PC-9 (cell line): ENCODE results near the gene MYCL. TPM values are rescaled to one million over a fixed set of nuclear protein-coding genes. Genes with fewer than 3 reads are reported as not detected.

Experiments used
- BruUV-seq: library from RNA; stranded (reverse); fragments of 400-500 nt; replicated peaks from 2 replicates; lab custom pipeline; 2021; lab: Mats Ljungman, UMichigan
- CTCF ChIA-PET: fragments of 300-600 bp; sonication (Branson Sonifier 250); formaldehyde crosslinking; loops from one replicate; lab custom pipeline; 2022; ENCODE audit warnings: antibody characterized with exemption; lab: Charles Lee
- POLR2A ChIA-PET: fragments of 300-600 bp; sonication (Branson Sonifier 250); formaldehyde crosslinking; loops from one replicate; lab custom pipeline; 2022; ENCODE audit warnings: antibody characterized with exemption; ENCODE audit not compliant: unreplicated experiment; lab: Charles Lee
- DNase-seq, 2 experiments: peaks; one replicate each; pipeline versions ENCODE4 v3.0.0 to v3.0.0-alpha.2; 2015 to 2022; ENCODE audit warnings: mixed read lengths in 1 of 2
- H2AFZ ChIP-seq: fragments of 200-600 bp; sonication (generic); 2 replicates; pipeline ENCODE4 v1.8.1; 2017; ENCODE audit warnings: antibody characterized with exemption
- H3F3A ChIP-seq: fragments of 200-600 bp; sonication (generic); 2 replicates; pipeline ENCODE4 v1.8.1; 2017; ENCODE audit warnings: antibody characterized with exemption, mild to moderate bottlenecking, low read depth; ENCODE audit not compliant: insufficient read depth
- H3K27ac ChIP-seq: fragments of 200-600 bp; sonication (generic); 2 replicates; pipeline ENCODE4 v1.6.1; 2016; ENCODE audit warnings: mixed run types
- H3K27me3 ChIP-seq: fragments of 200-600 bp; sonication (generic); 2 replicates; pipeline ENCODE4 v1.6.1; 2016; ENCODE audit warnings: low read depth, mixed run types; ENCODE audit not compliant: insufficient read depth
- H3K36me3 ChIP-seq: fragments of 200-600 bp; sonication (generic); 2 replicates; pipeline ENCODE4 v1.6.1; 2016; ENCODE audit warnings: low read depth, mixed run types
- H3K4me1 ChIP-seq: fragments of 200-600 bp; sonication (generic); replicated peaks from 2 replicates; pipeline ENCODE4 v1.6.1; 2016; ENCODE audit warnings: mixed run types; ENCODE audit not compliant: insufficient read depth
- H3K4me2 ChIP-seq: fragments of 200-600 bp; sonication (generic); 2 replicates; pipeline ENCODE4 v1.6.1; 2017; ENCODE audit warnings: mixed run types
- H3K4me3 ChIP-seq: fragments of 200-600 bp; sonication (generic); 2 replicates; pipeline ENCODE4 v1.6.1; 2016; ENCODE audit warnings: mixed run types
- H3K79me2 ChIP-seq: fragments of 200-600 bp; sonication (generic); 2 replicates; pipeline ENCODE4 v1.6.1; 2017; ENCODE audit warnings: low read depth, mixed run types
- H3K9me2 ChIP-seq: fragments of 200-600 bp; sonication (generic); 2 replicates; pipeline ENCODE4 v1.8.1; 2017; ENCODE audit warnings: mild to moderate bottlenecking; ENCODE audit not compliant: insufficient read depth
- H3K9me3 ChIP-seq: fragments of 200-600 bp; sonication (generic); 2 replicates; pipeline ENCODE4 v1.8.1; 2016; ENCODE audit warnings: low read depth; ENCODE audit not compliant: insufficient read depth
- H4K20me1 ChIP-seq: fragments of 200-600 bp; sonication (generic); 2 replicates; pipeline ENCODE4 v1.8.1; 2017; ENCODE audit not compliant: insufficient read depth
- EZH2 ChIP-seq: fragments of 200-600 bp; sonication (generic); IDR thresholded peaks from 2 replicates; pipeline ENCODE4 v1.8.0; 2017; ENCODE audit warnings: antibody characterized with exemption, low read depth
- intact Hi-C: fragments of 100-400 bp; cut with micrococcal nuclease; formaldehyde crosslinking; loops from one replicate; pipeline ENCODE4 v1.10.0; 2022; ENCODE audit not compliant: unreplicated experiment
- total RNA-seq: library from RNA; stranded (reverse); gene quantifications from 2 replicates; pipeline ENCODE4 v1.2.3, GENCODE V29; 2021
- TF ChIP-seq, protein P1 (sequence below): fragments of 200-600 bp; sonication (generic); conservative IDR thresholded peaks from 2 replicates; pipeline ENCODE4 v1.6.1; 2017; ENCODE audit warnings: mixed run types, antibody characterized with exemption, mild to moderate bottlenecking, moderate library complexity

The MYCL gene
- total RNA-seq, 1 experiment from 2014 or later, result 3.8 TPM

DNA sequence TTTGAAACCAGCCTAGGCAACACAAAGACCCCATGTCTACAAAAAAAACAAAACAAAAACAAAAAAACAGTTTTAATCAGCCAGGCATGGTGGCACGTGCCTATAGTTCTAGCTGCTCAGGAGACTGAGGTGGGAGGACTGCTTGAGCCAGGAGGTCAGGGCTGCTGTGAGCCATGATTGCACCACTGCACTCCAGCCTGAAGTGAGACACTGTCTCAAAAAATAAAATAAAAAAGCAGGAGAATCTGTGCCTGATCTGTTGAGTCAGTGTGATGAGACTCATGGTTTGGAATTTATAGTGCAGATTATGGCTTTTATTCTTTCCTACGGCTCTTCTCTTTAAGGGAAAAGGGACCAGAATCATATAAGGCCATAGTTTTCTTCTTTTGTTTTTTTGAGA is 35.0 kb downstream of the MYCL start:
- Histone ChIP-seq H4K20me1 (peaks cover 47% of the 10 kb centered on the region), H3F3A (no peaks in the 10 kb centered on the region), H3K36me3 (0 out of 2 replicates have a peak, but pooled peaks cover 8% of the 10 kb centered on the region), H3K79me2 (peaks cover 45% of the 10 kb centered on the region), H2AFZ (no peak overlapping the region), H3K4me2 (no peak overlapping the region), H3K4me1 (no peaks in the 10 kb centered on the region), H3K9me3 (no peaks in the 10 kb centered on the region), H3K9me2 (no peaks in the 10 kb centered on the region), H3K27me3 (no peaks in the 10 kb centered on the region), H3K27ac (no peak overlapping the region), H3K4me3 (no peak overlapping the region)
- ChIA-PET CTCF (no interaction called here), POLR2A (no interaction called here)
- intact Hi-C loops, result no loop called here
- TF ChIP-seq, protein P1, sequence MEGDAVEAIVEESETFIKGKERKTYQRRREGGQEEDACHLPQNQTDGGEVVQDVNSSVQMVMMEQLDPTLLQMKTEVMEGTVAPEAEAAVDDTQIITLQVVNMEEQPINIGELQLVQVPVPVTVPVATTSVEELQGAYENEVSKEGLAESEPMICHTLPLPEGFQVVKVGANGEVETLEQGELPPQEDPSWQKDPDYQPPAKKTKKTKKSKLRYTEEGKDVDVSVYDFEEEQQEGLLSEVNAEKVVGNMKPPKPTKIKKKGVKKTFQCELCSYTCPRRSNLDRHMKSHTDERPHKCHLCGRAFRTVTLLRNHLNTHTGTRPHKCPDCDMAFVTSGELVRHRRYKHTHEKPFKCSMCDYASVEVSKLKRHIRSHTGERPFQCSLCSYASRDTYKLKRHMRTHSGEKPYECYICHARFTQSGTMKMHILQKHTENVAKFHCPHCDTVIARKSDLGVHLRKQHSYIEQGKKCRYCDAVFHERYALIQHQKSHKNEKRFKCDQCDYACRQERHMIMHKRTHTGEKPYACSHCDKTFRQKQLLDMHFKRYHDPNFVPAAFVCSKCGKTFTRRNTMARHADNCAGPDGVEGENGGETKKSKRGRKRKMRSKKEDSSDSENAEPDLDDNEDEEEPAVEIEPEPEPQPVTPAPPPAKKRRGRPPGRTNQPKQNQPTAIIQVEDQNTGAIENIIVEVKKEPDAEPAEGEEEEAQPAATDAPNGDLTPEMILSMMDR, result no peak
- no peak for TF ChIP-seq EZH2
- no TSS peak for BruUV-seq
- no peak for DNase-seq

DNA sequence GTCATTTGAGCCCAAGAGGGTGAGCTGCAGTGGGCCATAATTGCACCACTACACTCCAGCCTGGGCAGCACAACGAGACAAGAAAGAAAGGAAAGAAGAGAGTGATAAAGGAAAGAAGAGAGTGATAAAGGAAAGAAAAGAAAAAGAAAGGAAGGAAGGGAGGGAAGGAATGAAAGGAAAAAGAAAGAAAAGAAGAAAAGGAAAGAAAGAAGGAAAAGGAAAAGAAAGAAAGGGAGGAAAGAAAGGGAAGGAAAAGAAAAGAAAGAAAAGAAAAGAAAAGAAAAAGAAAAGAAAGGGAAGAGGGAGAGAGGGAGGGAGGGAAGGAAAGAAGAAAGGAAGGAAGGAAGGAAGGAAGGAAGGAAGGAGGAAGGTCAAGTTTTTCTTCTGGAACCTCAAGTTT is 36.0 kb downstream of the MYCL start:
- Histone ChIP-seq H3K79me2 (peaks cover 45% of the 10 kb centered on the region), H4K20me1 (peaks cover 46% of the 10 kb centered on the region), H3K4me2 (no peak overlapping the region), H3K9me2 (no peaks in the 10 kb centered on the region), H3K9me3 (no peaks in the 10 kb centered on the region), H3K4me1 (no peaks in the 10 kb centered on the region), H3K36me3 (no peaks in the 10 kb centered on the region), H2AFZ (no peak overlapping the region), H3K4me3 (no peak overlapping the region), H3K27me3 (no peaks in the 10 kb centered on the region), H3K27ac (no peak overlapping the region), H3F3A (0 out of 2 replicates have a peak, but pooled peaks cover 2% of the 10 kb centered on the region)
- intact Hi-C loops, result no loop called here
- no peak for DNase-seq
- BruUV-seq, result no TSS peak
- ChIA-PET POLR2A (no interaction called here), CTCF (no interaction called here)
- no peak for TF ChIP-seq EZH2
- TF ChIP-seq, protein P1, result no peak

DNA sequence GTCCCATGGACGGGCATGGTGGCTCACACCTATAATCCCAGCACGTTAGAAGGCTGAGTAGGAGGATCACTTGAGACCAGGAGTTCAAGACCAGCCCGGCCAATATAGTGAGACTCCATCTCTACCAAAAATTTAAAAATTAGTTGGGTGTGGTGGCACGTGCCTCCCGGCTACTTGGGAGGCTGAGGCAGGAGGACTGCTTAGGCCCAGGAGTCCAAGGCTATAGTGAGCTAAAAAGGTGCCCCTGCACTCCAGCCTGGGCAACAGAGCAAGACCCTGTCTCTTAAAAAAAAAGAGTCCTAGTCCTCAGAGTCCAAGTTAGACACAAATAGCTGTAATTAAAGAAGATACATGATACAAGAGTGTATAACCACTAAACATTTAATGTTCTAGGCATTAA is 38.5 kb downstream of the MYCL start:
- H2AFZ ChIP-seq, result no peak overlapping the region
- intact Hi-C loops, result no loop called here
- POLR2A ChIA-PET, result interaction anchor here (0.7 kb wide), 1 partner anchor 215 kb away, joined by 15 read pairs; no protein-coding TSS in a partner anchor
- peaks cover 57% of the 10 kb centered on the region for H3K79me2 ChIP-seq
- no peaks in the 10 kb centered on the region for H3K9me3 ChIP-seq
- no peak for DNase-seq
- H3K36me3 ChIP-seq, result no peaks in the 10 kb centered on the region
- H3K4me2 ChIP-seq, result no peak overlapping the region
- H3K27me3 ChIP-seq, result no peaks in the 10 kb centered on the region
- no peak overlapping the region for H3K27ac ChIP-seq
- BruUV-seq, result no TSS peak
- peaks cover 66% of the 10 kb centered on the region for H4K20me1 ChIP-seq
- CTCF ChIA-PET, result no interaction called here
- H3K4me1 ChIP-seq, result no peaks in the 10 kb centered on the region
- TF ChIP-seq, protein P1, result no peak
- no peak for TF ChIP-seq EZH2
- H3K9me2 ChIP-seq, result no peaks in the 10 kb centered on the region
- no peak overlapping the region for H3K4me3 ChIP-seq
- H3F3A ChIP-seq, result 0 out of 2 replicates have a peak, but pooled peaks cover 4% of the 10 kb centered on the region
